OCI-LY3 (cell line): Measurements from ENCODE around the gene CYYR1.

ENCODE experiments used
- CTCF ChIP-seq: fragments of 200-600, 300-600 bp; sonication (generic); IDR thresholded peaks from 2 replicates; pipeline ENCODE4 v1.5.1; 2014; ENCODE audit warnings: antibody characterized with exemption, low read length, low read depth
- EZH2phosphoT487 ChIP-seq: fragments of 200-600 bp; shearing (Covaris generic); IDR thresholded peaks from 2 replicates; pipeline ENCODE4 v1.6.1; 2018; ENCODE audit warnings: antibody characterized with exemption, mixed run types, low read depth

GRCh38 chr21:26553898-26554297, 19.2 kb downstream of the CYYR1 start:
- no peak for TF ChIP-seq CTCF
- no peak for TF ChIP-seq EZH2phosphoT487
